ENCODE results near the gene HDHD3.
"Not testable (repeated sequence)": the region's sequence is repeated elsewhere in the genome, so short reads cannot be mapped to it uniquely, and the experiment has no call there.

HDHD3 gene

DNA sequence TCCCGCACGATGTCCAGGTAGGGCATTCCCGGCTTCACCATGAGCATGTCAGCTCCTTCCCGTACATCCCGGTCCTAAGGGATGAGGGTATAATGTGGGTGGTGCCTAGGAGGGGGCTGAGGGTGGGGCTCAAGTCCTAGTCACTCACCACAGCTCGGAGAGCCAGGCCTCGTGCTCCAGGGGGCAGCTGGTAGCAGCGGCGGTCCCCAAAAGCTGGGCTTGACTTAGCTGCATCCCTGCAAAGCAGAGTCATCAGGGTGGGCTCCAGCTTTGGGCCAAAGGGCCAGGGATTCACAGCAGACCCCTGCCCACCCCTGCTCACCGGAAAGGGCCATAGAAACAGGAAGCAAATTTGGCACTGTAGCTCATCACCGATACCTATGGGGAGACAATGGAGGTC is 12.7 kb upstream of the HDHD3 start:
- DNase-seq (ENCODE audit: low read depth in 2 of 2): no peak

DNA sequence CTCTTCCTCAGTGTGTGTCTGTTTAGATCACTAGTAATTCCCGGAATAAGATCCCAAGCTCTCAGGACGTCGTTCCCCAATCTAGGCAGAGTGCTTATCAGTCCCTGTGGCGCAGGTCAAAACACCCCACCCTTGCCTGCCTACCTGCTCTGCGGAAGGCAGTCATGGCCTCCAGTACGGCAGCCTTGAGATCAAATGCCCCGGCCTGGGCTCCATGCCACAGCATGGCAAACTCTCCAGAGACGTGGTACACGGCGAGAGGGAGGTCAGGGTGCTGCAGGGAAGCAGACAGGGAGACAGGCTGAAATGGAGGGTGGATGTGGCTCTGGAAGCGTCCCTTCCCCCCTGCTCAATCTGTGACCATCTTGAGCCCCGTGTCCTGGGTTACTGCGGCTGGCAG is 12.0 kb upstream of the HDHD3 start:
- no peak for DNase-seq (ENCODE audit: low read depth in 2 of 2)

DNA sequence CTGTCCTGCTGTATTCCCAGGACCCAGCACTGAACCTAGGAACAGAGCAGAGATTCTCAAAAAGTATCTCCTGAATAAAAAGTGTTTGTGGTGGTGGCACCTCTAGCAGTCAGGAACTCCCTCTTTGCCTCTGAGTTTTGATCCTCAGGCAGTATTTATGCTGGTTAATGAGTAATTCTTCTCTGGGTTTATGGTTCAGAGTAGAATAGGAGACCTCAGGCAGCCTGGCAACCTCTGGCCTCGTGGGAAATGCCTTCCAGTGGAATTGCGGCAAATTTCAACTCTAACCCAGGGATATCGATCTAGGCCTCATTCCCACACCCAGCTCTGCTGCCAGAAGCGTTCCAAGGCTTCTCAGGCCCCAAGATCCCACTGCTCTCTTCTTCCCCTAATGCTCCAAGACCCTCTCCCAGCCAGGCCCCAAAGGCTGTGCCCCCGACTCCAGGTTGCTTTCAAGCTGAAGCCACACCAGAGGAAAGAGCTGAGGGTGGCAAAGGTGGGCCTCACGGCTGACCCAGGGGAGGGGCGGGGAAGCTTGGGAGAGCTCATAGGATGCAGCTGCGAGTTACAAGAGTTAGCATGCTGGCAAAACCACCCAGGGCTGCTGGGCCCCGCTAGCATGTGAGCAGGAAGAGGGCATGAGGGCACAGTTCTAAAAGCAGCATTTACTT is 10.9 kb upstream of the HDHD3 start:
- DNase-seq (ENCODE audit: low read depth in 2 of 2): no peak

DNA sequence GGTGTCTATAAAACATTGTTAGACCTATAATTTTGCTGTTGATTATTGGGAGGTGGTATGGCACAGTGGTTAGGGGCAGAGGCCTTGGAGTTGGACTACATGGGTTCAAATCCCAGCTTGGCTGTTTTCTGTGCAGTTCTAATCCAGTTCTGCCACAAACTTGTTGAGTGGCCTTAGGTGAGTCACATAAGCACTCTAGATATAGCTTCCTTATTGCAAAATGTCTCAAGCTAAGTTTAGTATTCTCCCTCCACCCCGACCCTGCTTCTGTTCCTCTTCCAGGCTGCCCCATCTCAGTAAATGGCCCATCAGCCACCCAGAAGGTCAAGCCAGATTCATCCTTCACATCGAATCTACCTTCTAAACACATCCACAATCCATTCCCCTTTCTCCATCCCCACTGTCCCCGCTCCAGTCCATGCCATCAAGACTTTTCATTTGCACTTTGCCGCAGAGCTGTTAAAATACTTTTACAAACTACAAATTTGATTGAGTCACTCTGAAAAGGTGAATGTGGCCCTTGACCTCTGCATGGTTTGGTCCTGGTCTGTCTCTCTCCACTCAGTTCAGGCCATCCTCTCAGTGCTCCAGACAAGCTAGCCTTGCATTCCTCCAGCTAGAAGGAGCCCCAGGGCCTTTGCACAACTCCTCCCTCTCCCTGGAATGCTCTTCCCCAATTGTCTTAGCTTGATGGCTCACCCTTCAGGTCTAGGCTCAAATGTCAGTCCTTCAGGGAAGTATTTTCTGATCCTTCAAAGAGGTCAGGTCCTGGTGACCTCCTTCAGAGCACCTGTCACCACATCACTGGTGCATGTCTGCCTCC is 10.0 kb upstream of the HDHD3 start:
- DNase-seq (ENCODE audit: low read depth in 2 of 2): no peak

DNA sequence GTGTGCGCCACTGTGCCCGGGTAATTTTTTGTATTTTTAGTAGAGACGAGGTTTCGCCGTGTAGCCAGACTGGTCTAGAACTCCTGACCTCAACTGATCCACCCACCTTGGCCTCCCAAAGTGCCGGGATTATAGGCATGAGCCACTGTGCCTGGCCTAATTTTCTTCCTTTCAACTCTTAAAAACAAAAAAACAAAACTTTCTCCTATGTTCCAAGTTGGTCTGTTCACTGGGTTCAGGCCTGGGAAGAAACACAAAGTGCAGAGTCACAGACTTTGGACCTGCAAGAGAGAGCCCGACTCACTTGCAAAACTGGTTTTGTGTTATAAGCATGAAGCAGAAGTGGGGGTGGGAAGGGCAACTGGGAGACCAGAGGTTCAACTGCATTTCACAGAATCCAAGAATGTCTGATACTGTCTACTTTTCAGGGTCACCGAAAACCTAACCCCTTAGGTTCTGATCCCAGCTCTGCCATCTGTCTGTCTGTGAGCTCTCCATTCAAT is 5.2 kb upstream of the HDHD3 start:
- DNase-seq (ENCODE audit: low read depth in 2 of 2): no peak

DNA sequence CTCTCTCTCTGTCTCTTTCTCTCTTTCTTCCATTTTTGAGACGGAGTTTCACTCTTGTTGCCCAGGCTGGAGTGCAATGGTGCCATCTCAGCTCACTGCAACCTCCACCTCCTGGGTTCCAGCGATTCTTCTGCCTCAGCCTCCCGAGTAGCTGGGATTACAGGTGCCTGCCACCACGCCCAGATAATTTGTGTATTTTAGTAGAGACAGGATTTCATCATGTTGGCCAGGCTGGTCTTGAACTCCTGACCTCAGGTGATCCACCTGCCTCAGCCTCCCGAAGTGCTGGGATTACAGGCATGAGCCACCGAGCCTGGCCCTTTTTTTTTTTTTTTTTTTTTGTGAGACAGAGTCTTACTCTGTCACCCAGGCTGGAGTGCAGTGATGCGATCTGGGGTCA is 4.7 kb upstream of the HDHD3 start:
- not testable (repeated sequence) for DNase-seq (ENCODE audit: low read depth in 2 of 2)

DNA sequence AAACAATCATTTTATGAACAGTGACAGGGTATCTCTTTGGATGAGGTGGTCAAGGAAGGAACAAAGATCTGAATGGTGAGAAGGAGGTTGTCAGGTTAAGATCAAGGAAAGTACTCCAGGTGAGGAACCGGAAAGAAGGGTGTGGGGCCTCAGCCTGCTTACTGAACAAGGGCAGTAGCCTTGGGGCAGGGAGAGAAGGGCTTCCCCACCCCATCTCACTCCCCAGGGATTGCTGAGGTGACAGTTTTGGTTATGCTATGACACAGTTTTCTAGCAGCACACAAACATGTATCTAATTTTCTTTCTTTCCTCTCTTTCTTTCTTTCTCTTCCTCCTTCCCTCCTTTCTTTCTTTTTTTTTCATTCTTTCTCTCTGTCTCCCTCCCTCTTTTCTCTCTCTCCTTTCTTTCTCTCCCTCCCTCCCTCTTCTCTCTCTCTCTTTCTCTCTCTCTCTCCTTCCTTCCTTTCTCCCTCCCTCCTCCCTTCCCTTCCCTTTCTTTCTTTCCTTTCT is 4.1 kb upstream of the HDHD3 start:
- DNase-seq (ENCODE audit: low read depth in 2 of 2): no peak

DNA sequence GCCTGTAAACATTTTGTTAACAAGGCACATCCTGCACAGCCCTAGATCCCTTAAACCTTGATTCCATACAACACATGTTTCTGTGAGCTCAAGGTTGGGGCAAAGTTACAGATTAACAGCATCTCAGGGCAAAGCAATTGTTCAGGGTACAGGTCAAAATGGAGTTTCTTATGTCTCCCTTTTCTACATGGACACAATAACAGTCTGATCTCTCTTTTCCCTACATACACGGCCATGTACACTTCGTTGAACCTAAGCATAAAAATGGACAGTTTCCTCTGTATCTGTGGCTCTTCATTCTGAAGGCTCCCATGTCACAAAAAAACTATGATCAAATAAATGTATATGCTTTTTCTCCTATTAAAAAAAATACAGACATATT is 3.0 kb upstream of the HDHD3 start:
- DNase-seq (ENCODE audit: low read depth in 2 of 2): not testable (repeated sequence)

DNA sequence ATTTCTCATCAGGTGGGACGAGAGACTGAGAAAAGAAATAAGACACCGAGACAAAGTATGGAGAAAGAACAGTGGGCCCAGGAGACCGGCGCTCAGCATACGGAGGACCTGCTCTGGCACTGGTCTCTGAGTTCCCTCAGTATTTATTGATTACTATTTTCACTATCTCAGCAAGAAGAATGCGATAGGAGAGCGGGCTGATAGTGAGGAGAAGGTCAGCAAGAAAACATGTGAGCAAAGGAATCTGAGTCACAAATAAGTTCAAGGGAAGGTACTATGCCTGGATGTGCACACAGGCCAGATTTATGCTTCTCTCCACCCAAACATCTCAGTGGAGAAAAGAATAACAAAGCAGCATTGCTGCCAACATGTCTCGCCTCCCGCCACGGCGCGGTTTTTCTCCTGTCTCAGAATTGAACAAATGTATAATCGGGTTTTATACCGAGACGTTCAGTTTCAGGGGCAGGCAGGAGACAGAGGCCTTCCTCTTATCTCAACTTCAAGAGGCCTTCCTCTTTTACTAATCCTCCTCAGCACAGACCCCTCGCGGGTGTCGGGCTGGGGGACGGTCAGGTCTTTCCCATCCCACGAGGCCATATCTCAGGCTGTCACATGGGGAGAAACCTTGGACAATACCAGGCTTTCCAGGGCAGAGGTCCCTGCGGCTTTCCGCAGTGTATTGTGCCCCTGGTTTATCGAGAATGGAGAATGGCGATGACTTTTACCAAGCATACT is 2.5 kb upstream of the HDHD3 start:
- not testable (repeated sequence) for DNase-seq (ENCODE audit: low read depth in 2 of 2)

DNA sequence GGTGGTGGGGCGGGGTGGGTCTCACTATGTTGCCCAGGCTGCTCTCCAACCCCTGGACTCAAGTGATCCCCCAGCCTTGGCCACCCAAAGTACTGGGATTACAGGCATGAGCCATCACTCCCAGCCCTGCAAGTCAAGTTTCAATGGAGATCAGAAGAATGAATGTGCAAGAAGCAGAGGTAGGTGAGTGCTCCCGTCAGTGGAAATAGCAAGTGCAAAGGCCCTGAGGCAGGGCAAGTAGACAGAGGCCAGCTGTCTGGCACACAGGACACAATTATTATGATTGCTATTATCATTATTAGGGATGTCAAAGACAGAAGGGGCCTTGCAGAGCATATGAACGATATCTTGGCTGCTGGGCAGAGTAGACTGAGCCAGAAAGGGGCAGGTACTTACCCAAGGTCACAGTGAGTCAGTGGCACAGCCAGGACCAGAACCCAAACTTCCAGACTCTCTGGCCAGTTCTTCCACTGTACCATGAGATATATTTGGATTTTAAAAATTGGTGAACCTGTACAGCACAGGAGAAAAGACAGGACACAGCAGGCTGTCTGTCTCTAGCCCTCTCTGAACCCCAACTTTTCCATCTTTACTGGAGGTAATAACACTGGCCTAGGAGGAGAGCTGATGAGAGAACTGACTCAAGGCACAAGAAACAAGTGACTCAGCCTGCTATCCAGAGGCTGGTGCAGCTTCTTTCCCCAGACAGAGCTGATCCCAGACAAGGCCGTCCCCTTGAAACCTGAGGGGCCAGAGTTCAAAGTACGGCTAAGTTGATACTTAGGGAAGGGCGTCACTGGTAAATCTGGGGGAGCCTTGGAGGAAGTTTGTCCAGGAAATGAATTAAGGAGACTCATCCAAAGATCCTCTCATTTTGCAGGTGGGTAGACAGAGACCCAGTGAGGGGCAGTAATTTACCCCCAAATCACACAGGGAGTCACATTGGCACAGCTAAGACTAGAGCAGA is 1.4 kb downstream of the HDHD3 start:
- no peak for DNase-seq (ENCODE audit: low read depth in 2 of 2)

DNA sequence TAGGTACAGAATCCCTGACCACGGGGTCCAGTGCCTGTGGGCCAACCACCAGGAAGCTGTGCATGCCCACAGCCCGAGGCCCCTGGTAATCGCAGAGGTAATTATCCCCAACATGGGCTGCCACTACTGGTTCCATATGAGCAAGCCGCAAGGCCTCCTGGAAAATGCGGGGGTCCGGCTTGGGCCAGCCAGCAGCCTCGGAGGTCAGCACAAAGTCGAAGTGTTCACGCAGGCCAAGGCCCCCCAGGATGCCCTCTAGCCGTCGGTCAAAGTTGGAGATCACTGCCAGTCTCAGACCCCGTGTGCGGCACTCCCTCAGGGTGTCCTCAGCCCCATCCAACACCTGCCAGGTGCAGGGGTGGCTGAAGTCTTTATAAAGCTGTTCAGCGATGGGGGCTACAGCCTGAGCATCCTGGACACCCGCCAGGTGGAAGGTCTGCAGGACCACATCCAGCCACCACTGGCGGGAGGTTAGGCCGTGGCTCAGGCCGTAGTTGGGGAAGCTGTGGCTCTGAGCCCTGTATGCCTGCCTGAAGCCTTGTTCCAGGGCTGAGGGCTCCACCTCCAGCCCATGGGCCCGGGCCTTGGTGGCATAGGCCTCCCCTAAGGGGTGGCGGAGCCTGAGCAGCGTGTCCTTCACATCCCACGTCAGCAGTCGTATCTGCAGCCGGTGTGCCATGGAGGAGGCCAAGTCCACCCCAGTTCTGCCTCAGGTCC is 3.0 kb downstream of the HDHD3 start:
- no peak for DNase-seq (ENCODE audit: low read depth in 2 of 2)

DNA sequence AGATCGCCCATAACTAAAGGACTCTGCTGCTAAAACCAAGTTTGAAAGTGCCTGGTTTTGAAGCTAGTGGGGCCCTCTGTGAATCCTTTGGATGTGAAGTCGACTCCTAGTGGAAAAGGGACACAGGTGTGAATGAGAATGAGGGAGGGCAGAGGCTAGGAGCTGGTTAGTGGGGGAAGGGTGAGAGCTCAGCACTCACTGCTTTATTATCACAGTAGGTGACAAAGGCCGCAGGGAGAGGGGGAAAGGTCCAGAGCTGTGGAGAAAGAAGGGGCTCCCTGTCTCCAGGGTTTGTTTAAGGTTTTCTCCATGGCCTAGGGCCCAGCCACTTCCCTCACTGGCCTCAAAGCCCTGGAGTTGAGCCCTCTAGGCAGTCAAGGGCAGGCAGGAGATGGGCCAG is 3.5 kb downstream of the HDHD3 start:
- DNase-seq (ENCODE audit: low read depth in 2 of 2): no peak

DNA sequence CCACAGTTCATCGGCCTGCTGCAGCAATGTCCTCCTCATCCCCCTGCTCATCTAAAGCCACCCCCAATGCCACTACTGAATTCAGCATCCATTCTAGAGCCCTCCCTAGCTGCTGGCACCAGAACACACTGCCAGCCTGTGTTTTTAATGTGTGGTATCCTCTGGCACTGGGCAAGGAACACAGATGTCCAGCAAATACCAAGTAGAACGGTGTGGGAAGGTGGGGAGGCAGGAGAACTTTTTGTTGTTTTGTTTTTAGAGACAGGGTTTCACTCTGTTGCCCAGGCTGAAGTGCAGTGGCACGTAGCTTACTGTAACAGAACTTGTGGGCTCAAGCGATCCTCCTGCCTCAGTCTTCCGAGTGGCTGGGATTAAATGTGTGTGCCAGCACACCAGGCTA is 4.7 kb downstream of the HDHD3 start:
- no peak for DNase-seq (ENCODE audit: low read depth in 2 of 2)

DNA sequence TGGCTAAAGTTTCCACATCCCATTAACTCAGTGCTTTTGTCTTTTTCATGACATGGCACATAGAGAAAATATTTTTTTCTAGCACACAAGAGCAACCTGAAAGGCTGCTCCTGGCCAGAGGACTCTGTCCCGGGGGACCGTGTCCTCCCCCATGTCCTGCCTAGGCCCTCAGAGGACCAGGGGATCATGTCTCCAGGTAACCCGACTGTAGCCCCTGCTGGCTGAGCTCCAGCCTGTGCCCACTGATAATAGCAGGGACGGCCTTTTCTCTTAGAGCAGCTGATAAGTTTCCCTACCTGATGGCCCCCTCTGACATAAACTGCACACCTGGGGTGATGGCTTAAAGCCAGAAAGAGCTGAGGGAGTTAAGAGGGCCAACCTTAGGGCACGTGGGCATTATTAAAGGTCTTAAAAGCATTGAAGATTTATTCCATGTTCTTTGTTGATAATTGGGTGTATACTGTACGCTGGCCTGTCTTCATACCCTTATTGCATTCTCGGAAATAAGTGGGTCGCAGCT is 5.9 kb downstream of the HDHD3 start:
- DNase-seq (ENCODE audit: low read depth in 2 of 2): no peak

DNA sequence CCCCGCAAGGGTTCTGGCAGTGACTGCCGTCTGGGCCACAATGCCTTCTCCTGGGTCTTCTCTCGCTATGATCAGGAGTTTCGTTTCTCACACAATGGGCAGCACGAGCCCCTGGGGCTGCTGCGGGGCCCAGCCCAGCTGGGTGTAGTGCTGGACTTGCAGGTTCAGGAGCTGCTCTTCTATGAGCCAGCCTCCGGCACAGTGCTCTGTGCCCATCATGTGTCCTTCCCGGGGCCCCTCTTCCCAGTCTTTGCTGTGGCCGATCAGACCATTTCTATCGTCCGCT is 7.0 kb downstream of the HDHD3 start:
- no peak for DNase-seq (ENCODE audit: low read depth in 2 of 2)

DNA sequence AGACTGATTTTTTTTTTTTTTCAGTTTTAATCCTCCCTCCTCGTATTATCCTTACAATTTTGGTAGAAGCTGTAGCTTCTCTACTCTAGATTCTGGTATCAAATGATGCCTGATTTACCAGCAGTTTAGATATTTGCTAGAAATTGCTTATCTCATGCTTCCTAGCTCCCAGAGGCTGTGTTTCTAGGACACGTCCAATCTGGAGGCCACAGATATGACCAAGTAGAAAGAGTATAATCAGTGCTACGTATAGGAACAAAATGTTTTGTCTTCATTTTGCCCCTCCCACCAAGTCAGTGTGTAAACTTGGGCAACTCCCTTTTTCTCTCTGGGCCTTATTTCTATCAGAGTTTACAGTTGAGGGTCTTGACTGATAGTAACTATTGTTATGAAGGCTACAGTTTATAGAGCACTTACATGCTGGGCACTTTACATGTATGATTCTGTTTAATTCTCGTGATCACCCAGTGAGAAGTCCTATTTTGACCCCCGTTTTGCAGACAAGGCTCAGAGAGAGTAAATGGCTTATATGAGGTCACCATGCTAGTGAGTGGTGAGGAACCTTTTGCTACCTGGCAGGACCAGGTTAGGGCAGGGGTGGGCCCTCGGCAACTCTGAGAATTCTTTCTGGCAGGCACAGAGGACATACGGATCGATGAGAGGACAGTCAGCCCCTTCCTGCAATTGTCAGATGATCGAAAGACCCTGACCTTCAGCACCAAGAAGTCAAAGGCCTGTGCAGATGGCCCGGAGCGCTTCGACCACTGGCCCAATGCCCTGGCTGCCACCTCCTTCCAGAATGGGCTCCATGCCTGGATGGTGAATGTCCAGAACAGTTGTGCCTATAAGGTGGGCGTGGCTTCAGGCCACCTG is 7.6 kb downstream of the HDHD3 start:
- no peak for DNase-seq (ENCODE audit: low read depth in 2 of 2)

DNA sequence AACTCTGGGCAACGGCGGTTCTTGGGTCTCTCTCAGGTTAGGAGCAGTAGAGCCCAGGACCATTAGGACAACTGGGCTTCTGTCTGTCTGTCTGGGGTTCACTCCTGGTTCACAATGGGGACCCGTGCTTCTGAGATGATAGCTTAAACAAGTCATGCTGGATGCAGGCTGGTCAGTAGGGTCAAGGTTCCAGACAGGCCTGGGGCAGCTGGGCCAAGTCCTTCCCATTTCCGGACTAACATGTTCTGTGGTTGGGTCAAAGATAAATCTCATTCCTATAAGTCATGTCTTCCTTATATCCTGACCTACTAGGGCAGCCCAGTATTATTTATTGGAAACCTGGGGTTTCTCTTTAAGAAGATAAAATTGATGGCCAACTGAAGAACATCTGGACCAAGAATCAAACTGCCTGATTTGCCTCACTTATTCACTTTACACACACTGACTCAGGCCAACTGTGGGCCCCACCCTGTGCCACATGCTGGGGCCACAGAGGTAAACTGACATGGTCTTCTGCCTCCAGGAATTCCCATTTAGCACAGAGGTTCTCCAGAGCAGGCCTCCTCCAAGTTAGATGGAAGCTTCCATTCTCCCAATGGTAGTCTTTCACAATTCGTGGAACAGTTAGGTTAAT is 8.3 kb downstream of the HDHD3 start:
- no peak for DNase-seq (ENCODE audit: low read depth in 2 of 2)

DNA sequence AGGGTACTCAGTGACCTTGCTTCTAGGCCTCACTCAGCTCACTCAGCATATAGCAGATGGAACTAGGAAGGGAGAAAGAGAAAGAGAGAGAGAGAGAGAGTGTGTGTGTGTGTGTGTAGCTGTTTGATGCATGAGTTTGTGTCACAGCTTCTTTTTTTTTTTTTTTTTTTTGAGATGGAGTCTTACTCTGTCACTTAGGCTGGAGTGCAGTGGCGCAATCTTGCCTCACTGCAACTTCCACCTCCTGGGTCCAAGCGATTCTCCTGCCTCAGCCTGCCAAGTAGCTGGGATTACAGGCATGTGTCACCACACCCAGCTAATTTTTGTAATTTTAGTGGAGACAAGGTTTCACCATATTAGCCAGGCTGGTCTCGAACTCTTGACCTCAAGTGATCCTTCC is 11.1 kb downstream of the HDHD3 start:
- DNase-seq (ENCODE audit: low read depth in 2 of 2): not testable (repeated sequence)

DNA sequence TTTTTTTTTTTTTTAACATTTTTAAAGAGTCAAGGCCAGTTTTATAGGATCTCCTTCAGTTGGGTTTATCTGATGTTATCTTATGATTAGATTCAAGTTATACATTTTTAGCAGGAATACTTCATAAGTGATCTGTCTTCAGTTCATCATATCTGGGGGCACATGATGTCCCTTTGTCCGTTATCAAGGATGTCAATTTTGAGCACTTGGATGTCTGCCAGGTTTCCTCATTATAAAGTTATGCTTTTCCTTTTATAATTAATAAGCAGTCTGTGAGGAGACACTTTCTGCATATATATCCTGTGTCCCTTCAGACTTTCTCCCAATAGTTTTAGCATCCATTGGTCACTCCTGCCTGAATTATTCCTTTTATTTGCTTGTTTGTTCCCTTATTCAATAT is 11.8 kb downstream of the HDHD3 start:
- no peak for DNase-seq (ENCODE audit: low read depth in 2 of 2)
